ENCODE results near the gene GRHL1.

- no peak for TF ChIP-seq CTCF (IDR thresholded peaks at IDR 0.05; ENCODE audit: extremely low read depth in 1 of 2, insufficient read depth in 1 of 2, low read depth in 1 of 2, low read length in 2 of 2)
- TF ChIP-seq EZH2 (IDR thresholded peaks at IDR 0.05; ENCODE audit: borderline replicate concordance, low read depth, low read length, severe bottlenecking): no peak
- no peak for TF ChIP-seq POLR2A (IDR thresholded peaks at IDR 0.05; ENCODE audit: low read depth, low read length)
- no peak for TF ChIP-seq POLR2AphosphoS5 (IDR thresholded peaks at IDR 0.05; ENCODE audit: insufficient read depth, low read depth, low read length)
- no peak for TF ChIP-seq MAX (IDR thresholded peaks at IDR 0.05; ENCODE audit: insufficient read depth, insufficient read length)
These were observed 57.8 kb downstream of the GRHL1 start for GRCh38 chr2:10009271-10009810.

Data from endothelial cell of umbilical vein (primary cell).